Mesendoderm (in vitro differentiated cells): ENCODE measurements around the gene IL1RN.

Source experiments
- DNase-seq: peaks from one replicate; pipeline ENCODE4 v3.0.0; 2013
- H2AK5ac ChIP-seq: 2 replicates; pipeline ENCODE4 v1.6.1; 2013; ENCODE audit warnings: low read length, inconsistent platforms
- H2BK120ac ChIP-seq: 2 replicates; pipeline ENCODE4 v1.6.1; 2013; ENCODE audit warnings: low read depth, mild to moderate bottlenecking, low read length, moderate library complexity, mixed read lengths
- H2BK15ac ChIP-seq: replicated peaks from 2 replicates; pipeline ENCODE4 v1.6.1; 2013; ENCODE audit warnings: low read depth, mild to moderate bottlenecking, moderate library complexity
- H2BK5ac ChIP-seq: 2 replicates; pipeline ENCODE4 v1.6.1; 2013; ENCODE audit warnings: low read length, inconsistent platforms
- H3K18ac ChIP-seq: 2 replicates; pipeline ENCODE4 v1.6.1; 2013; ENCODE audit warnings: mild to moderate bottlenecking, low read length, mixed read lengths
- H3K23ac ChIP-seq: one replicate; pipeline ENCODE4 v1.6.1; 2013; ENCODE audit warnings: low read length
- H3K27ac ChIP-seq: 2 replicates; pipeline ENCODE4 v1.5.1; 2013; ENCODE audit warnings: low read depth, mild to moderate bottlenecking, inconsistent platforms, low read length, moderate library complexity
- H3K27me3 ChIP-seq: 2 replicates; pipeline ENCODE4 v1.6.1; 2013; ENCODE audit warnings: low read length, control low read depth, mild to moderate bottlenecking, inconsistent platforms; ENCODE audit not compliant: insufficient read depth, poor library complexity
- H3K36me3 ChIP-seq: 2 replicates; pipeline ENCODE4 v1.6.1; 2013; ENCODE audit warnings: low read length, inconsistent platforms; ENCODE audit not compliant: control insufficient read depth, insufficient read depth
- H3K4ac ChIP-seq: one replicate; pipeline ENCODE4 v1.6.1; 2013; ENCODE audit warnings: low read depth, mild to moderate bottlenecking, low read length, moderate library complexity
- H3K4me1 ChIP-seq: 2 replicates; pipeline ENCODE4 v1.6.1; 2013; ENCODE audit warnings: low read depth, low read length, inconsistent platforms; ENCODE audit not compliant: control insufficient read depth
- H3K4me2 ChIP-seq: 2 replicates; pipeline ENCODE4 v1.6.1; 2013; ENCODE audit warnings: low read length
- H3K4me3 ChIP-seq: 2 replicates; pipeline ENCODE4 v1.5.1; 2013; ENCODE audit warnings: mild to moderate bottlenecking, low read length
- H3K56ac ChIP-seq: one replicate; pipeline ENCODE4 v1.6.1; 2013; ENCODE audit warnings: low read length
- H3K79me1 ChIP-seq: 2 replicates; pipeline ENCODE4 v1.6.1; 2013; ENCODE audit warnings: low read length, inconsistent platforms
- H3K79me2 ChIP-seq: 2 replicates; pipeline ENCODE4 v1.6.1; 2013; ENCODE audit warnings: mild to moderate bottlenecking, low read length; ENCODE audit not compliant: control insufficient read depth, insufficient read depth
- H3K9ac ChIP-seq: 2 replicates; pipeline ENCODE4 v1.6.1; 2013; ENCODE audit warnings: low read length, inconsistent platforms
- H4K5ac ChIP-seq: one replicate; pipeline ENCODE4 v1.6.1; 2013; ENCODE audit warnings: low read length
- H4K8ac ChIP-seq: one replicate; pipeline ENCODE4 v1.6.1; 2013; ENCODE audit warnings: low read depth, mild to moderate bottlenecking, control low read depth, low read length, moderate library complexity
- WGBS: extraction: QIAGEN DNeasy Blood & Tissue Kit; methylation state at CpG from one replicate; pipeline ENCODE4 v1.1.7; 2013; ENCODE audit warnings: low lambda C conversion rate, missing lambda C conversion rate; ENCODE audit not compliant: insufficient coverage; ENCODE audit errors: extremely low coverage; 5-methylcytosine and 5-hydroxymethylcytosine counted together

Gene IL1RN

GRCh38 chr2:113119111-113119510 is 8.3 kb upstream of the IL1RN start:
- H3K23ac ChIP-seq = no peak overlapping the region
- no peak overlapping the region for H3K56ac ChIP-seq
- no peak for DNase-seq
- H3K4me1 ChIP-seq = no peaks in the 10 kb centered on the region
- no peaks in the 10 kb centered on the region for H3K79me2 ChIP-seq
- no peak overlapping the region for H4K5ac ChIP-seq
- H3K4ac ChIP-seq = no peak overlapping the region
- no peak overlapping the region for H4K8ac ChIP-seq
- H3K36me3 ChIP-seq = no peaks in the 10 kb centered on the region
- H3K4me2 ChIP-seq = no peak overlapping the region
- H2BK15ac ChIP-seq = no peak overlapping the region
- no peak overlapping the region for H3K9ac ChIP-seq
- no peaks in the 10 kb centered on the region for H3K79me1 ChIP-seq
- WGBS = no CpG with 5 or more reads among the region's 2 CpGs
- no peak overlapping the region for H2BK5ac ChIP-seq
- H2AK5ac ChIP-seq = no peak overlapping the region
- no peak overlapping the region for H2BK120ac ChIP-seq
- H3K4me3 ChIP-seq = no peak overlapping the region
- H3K27ac ChIP-seq = no peak overlapping the region
- no peak overlapping the region for H3K18ac ChIP-seq
- no peaks in the 10 kb centered on the region for H3K27me3 ChIP-seq

GRCh38 chr2:113120861-113121260 is 6.5 kb upstream of the IL1RN start:
- Histone ChIP-seq H3K23ac (no peak overlapping the region), H2BK5ac (no peak overlapping the region), H4K5ac (no peak overlapping the region), H3K18ac (no peak overlapping the region), H3K4me3 (no peak overlapping the region), H3K79me2 (no peaks in the 10 kb centered on the region), H3K4me2 (no peak overlapping the region), H3K4me1 (no peaks in the 10 kb centered on the region), H3K9ac (no peak overlapping the region), H4K8ac (no peak overlapping the region), H3K36me3 (no peaks in the 10 kb centered on the region), H3K27me3 (no peaks in the 10 kb centered on the region), H3K27ac (no peak overlapping the region), H2BK120ac (no peak overlapping the region), H3K79me1 (no peaks in the 10 kb centered on the region), H2BK15ac (no peak overlapping the region), H3K56ac (no peak overlapping the region), H3K4ac (no peak overlapping the region), H2AK5ac (no peak overlapping the region)
- no CpG with 5 or more reads among the region's 3 CpGs for WGBS
- DNase-seq = no peak

GRCh38 chr2:113122364-113122763 is 5.0 kb upstream of the IL1RN start:
- no peak overlapping the region for H3K27ac ChIP-seq

GRCh38 chr2:113123726-113124125 is 3.7 kb upstream of the IL1RN start:
- no peak overlapping the region for H4K5ac ChIP-seq
- WGBS = no CpG with 5 or more reads among the region's 3 CpGs
- DNase-seq = no peak
- no peaks in the 10 kb centered on the region for H3K4me1 ChIP-seq
- no peaks in the 10 kb centered on the region for H3K36me3 ChIP-seq
- H3K18ac ChIP-seq = no peak overlapping the region
- no peak overlapping the region for H3K9ac ChIP-seq
- H2BK120ac ChIP-seq = no peak overlapping the region
- no peak overlapping the region for H3K27ac ChIP-seq
- H3K23ac ChIP-seq = no peak overlapping the region
- no peak overlapping the region for H3K4me3 ChIP-seq
- H2AK5ac ChIP-seq = no peak overlapping the region
- no peak overlapping the region for H4K8ac ChIP-seq
- no peak overlapping the region for H3K4me2 ChIP-seq
- no peak overlapping the region for H2BK5ac ChIP-seq
- no peaks in the 10 kb centered on the region for H3K79me1 ChIP-seq
- H2BK15ac ChIP-seq = no peak overlapping the region
- no peak overlapping the region for H3K56ac ChIP-seq
- H3K4ac ChIP-seq = no peak overlapping the region
- no peaks in the 10 kb centered on the region for H3K27me3 ChIP-seq
- no peaks in the 10 kb centered on the region for H3K79me2 ChIP-seq

More at GRCh38 chr2:113122364-113122763, 5.0 kb upstream of the IL1RN start:
- no peak overlapping the region for H2BK15ac ChIP-seq
- no peak overlapping the region for H3K9ac ChIP-seq
- H3K79me2 ChIP-seq = no peaks in the 10 kb centered on the region
- H3K36me3 ChIP-seq = no peaks in the 10 kb centered on the region
- H3K27me3 ChIP-seq = no peaks in the 10 kb centered on the region
- H2AK5ac ChIP-seq = no peak overlapping the region
- DNase-seq = no peak
- H2BK5ac ChIP-seq = no peak overlapping the region
- no peak overlapping the region for H2BK120ac ChIP-seq
- H3K4ac ChIP-seq = no peak overlapping the region
- no peak overlapping the region for H4K5ac ChIP-seq
- no CpG with 5 or more reads among the region's 4 CpGs for WGBS
- H3K4me1 ChIP-seq = no peaks in the 10 kb centered on the region
- H3K23ac ChIP-seq = no peak overlapping the region
- no peak overlapping the region for H3K18ac ChIP-seq
- H3K56ac ChIP-seq = no peak overlapping the region
- H3K4me2 ChIP-seq = no peak overlapping the region
- no peak overlapping the region for H4K8ac ChIP-seq
- H3K4me3 ChIP-seq = no peak overlapping the region
- no peaks in the 10 kb centered on the region for H3K79me1 ChIP-seq

- Histone ChIP-seq H2AK5ac (no peak overlapping the region), H3K56ac (no peak overlapping the region), H3K4me1 (no peaks in the 10 kb centered on the region), H4K5ac (no peak overlapping the region), H3K4me2 (no peak overlapping the region), H3K79me1 (no peaks in the 10 kb centered on the region), H3K27ac (no peak overlapping the region), H3K23ac (no peak overlapping the region), H3K4me3 (no peak overlapping the region), H2BK5ac (no peak overlapping the region), H2BK15ac (no peak overlapping the region), H2BK120ac (no peak overlapping the region), H4K8ac (no peak overlapping the region), H3K9ac (no peak overlapping the region), H3K79me2 (no peaks in the 10 kb centered on the region), H3K27me3 (no peaks in the 10 kb centered on the region), H3K4ac (no peak overlapping the region), H3K36me3 (no peaks in the 10 kb centered on the region), H3K18ac (no peak overlapping the region)
- no CpG with 5 or more reads among the region's 12 CpGs for WGBS
- DNase-seq = no peak
Measured at GRCh38 chr2:113124181-113124961, 3.0 kb upstream of the IL1RN start.
